HCT116 (cell line): ENCODE measurements around the gene LAMP5.

Experiments used
- CTCF ChIP-seq, 3 experiments: fragments of 200-600 bp in 1 of 3; sonication (generic) in 1 of 3; IDR thresholded peaks in 2 of 3; conservative IDR thresholded peaks in 1 of 3; 2 replicates each; pipeline ENCODE4 v1.5.1; 2012 to 2017; ENCODE audit warnings: low read depth in 2 of 3, low read length in 2 of 3, antibody characterized with exemption in 1 of 3, borderline replicate concordance in 1 of 3, control low read depth in 1 of 3, mild to moderate bottlenecking in 1 of 3, mixed read lengths in 1 of 3, mixed run types in 1 of 3, moderate library complexity in 1 of 3; ENCODE audit not compliant: insufficient read depth in 1 of 3
- EZH2 ChIP-seq: fragments of 200-600 bp; sonication (generic); IDR thresholded peaks from 2 replicates; pipeline ENCODE4 v1.6.1; 2017; ENCODE audit warnings: antibody characterized with exemption, mixed run types
- EZH2phosphoT487 ChIP-seq: fragments of 200-600 bp; IDR thresholded peaks from 2 replicates; pipeline ENCODE4 v1.6.1; 2018; ENCODE audit warnings: antibody characterized with exemption, borderline replicate concordance
- POLR2AphosphoS5 ChIP-seq: IDR thresholded peaks from 2 replicates; pipeline ENCODE4 v1.6.1; 2011; ENCODE audit warnings: mild to moderate bottlenecking, low read depth, low read length, moderate library complexity
- ZFX ChIP-seq: fragments of 450-650 bp; IDR thresholded peaks from 2 replicates; pipeline ENCODE4 v1.6.1; 2017
- ZNF274 ChIP-seq: fragments of 200-500 bp; sonication (Bioruptor generic); IDR thresholded peaks from 2 replicates; pipeline ENCODE4 v1.6.1; 2014; ENCODE audit warnings: mild to moderate bottlenecking, low read depth, low read length, inconsistent platforms

GRCh38 chr20:9531581-9531980, 17.2 kb downstream of the LAMP5 start:
- TF ChIP-seq CTCF (IDR thresholded peaks at IDR 0.05 in 2 of 3, conservative IDR thresholded peaks at IDR 0.05 in 1 of 3; ENCODE audit: borderline replicate concordance in 1 of 3, insufficient read depth in 1 of 3, low read depth in 2 of 3, low read length in 2 of 3): no peak
- no peak for TF ChIP-seq EZH2
- no peak for TF ChIP-seq POLR2AphosphoS5
- no peak for TF ChIP-seq EZH2phosphoT487
- TF ChIP-seq ZFX: no peak
- TF ChIP-seq ZNF274: no peak
